Erythroblast (primary cell): Measurements from ENCODE around the gene ZNF609.

ENCODE experiments used
- GATA1 ChIP-seq: IDR thresholded peaks from 2 replicates; pipeline ENCODE4 v1.6.1; 2011; ENCODE audit warnings: low read depth, mild to moderate bottlenecking, control low read depth, low read length, moderate library complexity
- POLR2A ChIP-seq: IDR thresholded peaks from 2 replicates; pipeline ENCODE4 v1.6.1; 2011; ENCODE audit warnings: mild to moderate bottlenecking, low read length

GRCh38 chr15:64559243-64559642 is 98.9 kb downstream of the ZNF609 start:
- TF ChIP-seq POLR2A, result no peak
- TF ChIP-seq GATA1, result no peak
